Measurements from ENCODE around the gene GAPVD1. TPM values are rescaled to one million over a fixed set of nuclear protein-coding genes. Genes with fewer than 3 reads are reported as not detected.
"Not testable (repeated sequence)": the region's sequence is repeated elsewhere in the genome, so short reads cannot be mapped to it uniquely, and the experiment has no call there.

Gene GAPVD1, protein sequence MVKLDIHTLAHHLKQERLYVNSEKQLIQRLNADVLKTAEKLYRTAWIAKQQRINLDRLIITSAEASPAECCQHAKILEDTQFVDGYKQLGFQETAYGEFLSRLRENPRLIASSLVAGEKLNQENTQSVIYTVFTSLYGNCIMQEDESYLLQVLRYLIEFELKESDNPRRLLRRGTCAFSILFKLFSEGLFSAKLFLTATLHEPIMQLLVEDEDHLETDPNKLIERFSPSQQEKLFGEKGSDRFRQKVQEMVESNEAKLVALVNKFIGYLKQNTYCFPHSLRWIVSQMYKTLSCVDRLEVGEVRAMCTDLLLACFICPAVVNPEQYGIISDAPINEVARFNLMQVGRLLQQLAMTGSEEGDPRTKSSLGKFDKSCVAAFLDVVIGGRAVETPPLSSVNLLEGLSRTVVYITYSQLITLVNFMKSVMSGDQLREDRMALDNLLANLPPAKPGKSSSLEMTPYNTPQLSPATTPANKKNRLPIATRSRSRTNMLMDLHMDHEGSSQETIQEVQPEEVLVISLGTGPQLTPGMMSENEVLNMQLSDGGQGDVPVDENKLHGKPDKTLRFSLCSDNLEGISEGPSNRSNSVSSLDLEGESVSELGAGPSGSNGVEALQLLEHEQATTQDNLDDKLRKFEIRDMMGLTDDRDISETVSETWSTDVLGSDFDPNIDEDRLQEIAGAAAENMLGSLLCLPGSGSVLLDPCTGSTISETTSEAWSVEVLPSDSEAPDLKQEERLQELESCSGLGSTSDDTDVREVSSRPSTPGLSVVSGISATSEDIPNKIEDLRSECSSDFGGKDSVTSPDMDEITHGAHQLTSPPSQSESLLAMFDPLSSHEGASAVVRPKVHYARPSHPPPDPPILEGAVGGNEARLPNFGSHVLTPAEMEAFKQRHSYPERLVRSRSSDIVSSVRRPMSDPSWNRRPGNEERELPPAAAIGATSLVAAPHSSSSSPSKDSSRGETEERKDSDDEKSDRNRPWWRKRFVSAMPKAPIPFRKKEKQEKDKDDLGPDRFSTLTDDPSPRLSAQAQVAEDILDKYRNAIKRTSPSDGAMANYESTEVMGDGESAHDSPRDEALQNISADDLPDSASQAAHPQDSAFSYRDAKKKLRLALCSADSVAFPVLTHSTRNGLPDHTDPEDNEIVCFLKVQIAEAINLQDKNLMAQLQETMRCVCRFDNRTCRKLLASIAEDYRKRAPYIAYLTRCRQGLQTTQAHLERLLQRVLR (N-terminal part only)
- 10 to 100 TPM; 47.7 to 49.6 TPM for total RNA-seq

DNA sequence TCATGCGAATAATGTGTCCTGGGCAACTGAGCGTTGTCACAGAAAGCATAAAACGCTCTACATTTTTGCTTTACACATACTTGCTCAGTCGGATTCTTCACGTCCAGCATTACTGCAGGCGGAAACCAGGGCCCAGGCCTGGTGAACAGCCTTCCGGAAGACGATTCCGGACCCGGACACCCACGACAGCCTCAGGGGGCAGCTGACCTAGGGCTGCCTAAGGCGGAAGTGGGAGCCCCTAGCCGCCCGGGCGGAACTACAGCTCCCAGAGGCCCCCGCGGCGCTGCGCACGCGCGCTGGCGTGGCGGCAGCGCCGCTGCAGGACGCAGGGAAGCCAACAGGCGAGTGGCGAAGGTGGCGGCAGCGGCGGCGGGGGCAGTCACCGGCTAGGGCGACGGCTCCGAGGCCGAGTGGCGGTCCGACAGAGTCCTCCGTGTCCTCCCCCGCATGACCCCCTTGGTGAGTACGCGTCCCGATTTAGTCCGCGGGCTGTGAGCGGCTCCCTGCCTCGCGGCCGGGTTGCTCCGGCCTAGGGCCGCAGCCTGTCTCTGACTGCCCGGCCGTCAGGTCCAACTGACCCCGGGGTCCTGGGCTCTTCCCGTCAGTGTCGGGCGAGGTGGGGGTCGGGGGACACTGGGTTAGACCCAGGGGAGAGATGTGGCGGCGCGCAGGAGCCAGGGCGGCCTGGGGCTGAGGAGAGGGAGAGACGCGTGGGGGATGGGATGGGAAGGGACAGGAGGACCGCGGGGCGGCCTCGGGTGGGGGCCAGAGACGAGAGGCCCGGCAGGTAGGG is at the start of gene GAPVD1:
TSS of gene GAPVD1 (plus strand) at position 326 of the 793 bp plus-strand sequence. CDS start 37,096 bp downstream, outside the sequence.
- Mint-ChIP-seq H3K4me1 (peaks cover 42% of the 10 kb centered on the region), H3K4me3 (peak within 1 kb of the TSS; percentile 91), H3K36me3 (ENCODE audit: low read depth) (peaks cover 24% of the 10 kb centered on the region), H3K27ac (peak within 1 kb of the TSS; percentile 86), H3K27me3 (peaks cover 2% of the 10 kb centered on the region), H3K9me3 (no peaks in the 10 kb centered on the region)
- peak; percentile 92 for DNase-seq
- ChIA-PET POLR2A (interaction anchor here (0.6 to 5.5 kb wide), 9 partner anchors 8 to 320 kb away, joined by 3 to 112 read pairs (median 4); partner anchors contain the start of gene HSPA5), CTCF (interaction anchor here (0.9 to 3.0 kb wide), 10 partner anchors 9 to 116 kb away, joined by 3 to 26 read pairs (median 4); partner anchors contain the start of genes HSPA5 and RABEPK)

DNA sequence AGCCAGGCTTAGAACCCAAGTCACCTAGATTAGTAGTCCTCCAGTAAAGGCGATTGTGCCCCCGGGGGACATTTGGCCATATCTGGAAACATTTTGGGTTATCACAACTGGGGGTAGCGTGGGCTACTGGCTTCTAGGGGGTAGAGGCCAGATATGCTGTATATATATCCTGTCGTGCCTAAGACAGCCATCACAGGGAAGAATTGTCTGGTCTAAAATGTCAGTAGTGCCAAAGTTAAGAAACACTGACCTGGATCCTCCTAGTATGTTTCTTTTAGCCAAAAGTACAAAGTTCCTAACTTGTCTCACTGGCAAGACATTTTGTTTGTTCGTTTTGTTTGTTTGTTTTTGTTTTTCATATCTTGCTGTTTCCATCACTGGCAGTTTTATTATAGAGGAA is 47.4 kb upstream of the GAPVD1 start:
- Mint-ChIP-seq H3K27me3 (no peaks in the 10 kb centered on the region), H3K27ac (no peak overlapping the region), H3K4me3 (no peak overlapping the region), H3K9me3 (no peaks in the 10 kb centered on the region), H3K36me3 (ENCODE audit: low read depth) (peaks cover 19% of the 10 kb centered on the region), H3K4me1 (no peaks in the 10 kb centered on the region)
- POLR2A ChIA-PET: no interaction called here
- no peak for DNase-seq
- CTCF ChIA-PET: no interaction called here

DNA sequence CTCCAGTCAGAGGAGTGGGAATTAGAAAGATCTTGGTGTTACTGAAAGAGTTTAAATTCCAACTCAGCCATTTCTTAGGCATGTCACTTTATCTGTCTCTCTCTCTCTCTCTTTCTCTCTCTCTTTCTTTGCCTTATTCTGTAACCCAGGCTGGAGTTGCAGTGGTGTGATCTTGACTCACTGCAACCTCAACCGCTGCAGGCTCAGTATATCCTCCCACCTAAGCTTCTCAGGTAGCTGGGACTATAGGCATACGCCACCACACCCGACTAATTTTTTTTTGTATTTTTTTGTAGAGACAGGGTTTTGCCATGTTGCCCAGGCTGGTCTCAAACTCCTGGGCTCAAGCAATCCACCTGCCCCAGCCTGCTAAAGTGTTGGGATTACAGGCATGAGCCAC is 43.0 kb upstream of the GAPVD1 start:
- H3K36me3 Mint-ChIP-seq (ENCODE audit: low read depth): peaks cover 18% of the 10 kb centered on the region
- H3K4me3 Mint-ChIP-seq: no peak overlapping the region
- ChIA-PET CTCF (no interaction called here), POLR2A (no interaction called here)
- H3K4me1 Mint-ChIP-seq: no peaks in the 10 kb centered on the region
- no peak overlapping the region for H3K27ac Mint-ChIP-seq
- H3K27me3 Mint-ChIP-seq: no peaks in the 10 kb centered on the region
- no peaks in the 10 kb centered on the region for H3K9me3 Mint-ChIP-seq
- no peak for DNase-seq

DNA sequence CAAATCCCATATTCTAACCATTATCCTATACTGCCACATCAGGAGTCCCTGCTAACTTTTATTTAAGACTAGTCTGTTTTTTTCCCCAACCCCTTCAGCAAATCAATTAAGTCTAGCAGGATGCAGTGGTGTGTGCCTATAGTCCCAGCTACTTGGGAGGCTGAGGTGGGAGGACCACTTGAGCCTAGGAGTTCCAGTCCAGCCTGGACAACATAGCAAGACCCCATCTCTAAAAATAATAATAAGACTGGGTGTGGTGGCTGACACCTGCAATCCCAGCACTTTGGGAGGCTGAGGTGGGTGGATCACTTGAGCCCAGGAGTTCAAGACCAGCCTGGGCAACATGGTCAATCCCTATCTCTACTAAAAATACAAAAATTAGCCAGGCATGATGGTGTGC is 36.8 kb upstream of the GAPVD1 start:
- H3K4me1 Mint-ChIP-seq; H3K4me3 Mint-ChIP-seq; DNase-seq; H3K27me3 Mint-ChIP-seq; H3K9me3 Mint-ChIP-seq; H3K27ac Mint-ChIP-seq; H3K36me3 Mint-ChIP-seq (ENCODE audit: low read depth): not testable (repeated sequence)
- POLR2A ChIA-PET: interaction anchor here (1.2 to 2.8 kb wide), 2 partner anchors 17 to 25 kb away, joined by 3 to 14 read pairs; partner anchors contain the start of gene HSPA5
- CTCF ChIA-PET: interaction anchor here (0.7 kb wide), 1 partner anchor 8 kb away, joined by 3 read pairs; no protein-coding TSS in a partner anchor

DNA sequence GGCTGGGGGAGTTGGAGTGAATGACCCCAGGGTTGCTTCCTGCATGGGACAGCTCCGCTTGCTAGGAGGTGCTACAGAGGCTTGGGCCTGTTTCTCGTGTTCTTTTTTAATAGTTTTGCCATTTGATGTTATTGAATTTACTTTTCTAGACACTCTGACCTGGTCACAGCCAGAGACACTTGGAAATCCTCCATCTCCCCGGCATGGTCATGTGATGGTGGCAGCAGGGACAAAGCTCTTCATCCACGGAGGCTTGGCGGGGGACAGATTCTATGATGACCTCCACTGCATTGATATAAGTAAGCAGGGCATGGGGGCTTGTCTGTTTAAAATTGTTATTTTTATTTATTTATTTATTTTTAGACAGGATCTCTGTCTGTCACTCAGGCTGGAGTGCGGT is 33.9 kb upstream of the GAPVD1 start:
- H3K4me1 Mint-ChIP-seq: no peaks in the 10 kb centered on the region
- no peak for DNase-seq
- H3K36me3 Mint-ChIP-seq (ENCODE audit: low read depth): peaks cover 4% of the 10 kb centered on the region
- no peaks in the 10 kb centered on the region for H3K27me3 Mint-ChIP-seq
- ChIA-PET CTCF (interaction anchor here (1.1 kb wide), 1 partner anchor 33 kb away, joined by 3 read pairs; the partner anchor contains the start of gene GAPVD1), POLR2A (interaction anchor here (1.4 to 2.6 kb wide), 2 partner anchors 10 to 13 kb away, joined by 5 to 11 read pairs; partner anchors contain the start of gene HSPA5)
- no peak overlapping the region for H3K27ac Mint-ChIP-seq
- no peak overlapping the region for H3K4me3 Mint-ChIP-seq
- H3K9me3 Mint-ChIP-seq: no peaks in the 10 kb centered on the region

DNA sequence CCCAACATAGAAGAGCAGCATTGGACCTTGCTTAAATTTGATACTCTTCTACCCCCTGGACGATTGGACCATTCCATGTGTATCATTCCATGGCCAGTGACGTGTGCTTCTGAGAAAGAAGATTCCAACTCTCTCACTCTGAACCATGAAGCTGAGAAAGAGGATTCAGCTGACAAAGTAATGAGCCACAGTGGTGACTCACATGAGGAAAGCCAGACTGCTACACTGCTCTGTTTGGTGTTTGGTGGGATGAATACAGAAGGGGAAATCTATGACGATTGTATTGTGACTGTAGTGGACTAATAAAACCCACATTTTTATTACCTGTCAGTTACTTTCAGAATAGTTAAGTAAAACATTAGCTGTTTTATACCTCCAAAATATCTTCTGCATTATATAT is 27.9 kb upstream of the GAPVD1 start:
- ChIA-PET CTCF (no interaction called here), POLR2A (interaction anchor here (1.2 kb wide), 1 partner anchor 8 kb away, joined by 4 read pairs; no protein-coding TSS in a partner anchor)
- peaks cover 36% of the 10 kb centered on the region for H3K4me1 Mint-ChIP-seq
- no peak for DNase-seq
- no peaks in the 10 kb centered on the region for H3K9me3 Mint-ChIP-seq
- H3K27me3 Mint-ChIP-seq: no peaks in the 10 kb centered on the region
- peaks cover 52% of the 10 kb centered on the region for H3K36me3 Mint-ChIP-seq (ENCODE audit: low read depth)
- no peak overlapping the region for H3K27ac Mint-ChIP-seq
- no peak overlapping the region for H3K4me3 Mint-ChIP-seq

DNA sequence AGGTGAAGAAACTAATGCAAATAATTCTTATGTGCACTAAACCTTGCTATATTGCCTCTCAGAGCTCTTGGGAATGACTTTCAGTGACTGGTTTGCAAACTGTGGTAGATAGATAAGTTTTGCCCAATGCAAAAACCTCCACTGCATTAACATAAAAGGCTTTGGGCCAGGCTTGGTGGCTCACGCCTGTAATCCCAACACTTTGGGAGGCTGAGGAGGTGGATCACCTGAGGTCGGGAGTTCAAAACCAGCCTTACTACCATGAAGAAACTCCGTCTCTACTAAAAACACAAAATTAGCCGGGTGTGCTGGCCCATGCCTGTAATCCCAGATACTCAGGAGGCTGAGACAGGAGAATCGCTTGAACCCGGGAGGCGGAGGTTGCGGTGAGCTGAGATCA is 27.5 kb upstream of the GAPVD1 start:
- peaks cover 56% of the 10 kb centered on the region for H3K36me3 Mint-ChIP-seq (ENCODE audit: low read depth)

DNA sequence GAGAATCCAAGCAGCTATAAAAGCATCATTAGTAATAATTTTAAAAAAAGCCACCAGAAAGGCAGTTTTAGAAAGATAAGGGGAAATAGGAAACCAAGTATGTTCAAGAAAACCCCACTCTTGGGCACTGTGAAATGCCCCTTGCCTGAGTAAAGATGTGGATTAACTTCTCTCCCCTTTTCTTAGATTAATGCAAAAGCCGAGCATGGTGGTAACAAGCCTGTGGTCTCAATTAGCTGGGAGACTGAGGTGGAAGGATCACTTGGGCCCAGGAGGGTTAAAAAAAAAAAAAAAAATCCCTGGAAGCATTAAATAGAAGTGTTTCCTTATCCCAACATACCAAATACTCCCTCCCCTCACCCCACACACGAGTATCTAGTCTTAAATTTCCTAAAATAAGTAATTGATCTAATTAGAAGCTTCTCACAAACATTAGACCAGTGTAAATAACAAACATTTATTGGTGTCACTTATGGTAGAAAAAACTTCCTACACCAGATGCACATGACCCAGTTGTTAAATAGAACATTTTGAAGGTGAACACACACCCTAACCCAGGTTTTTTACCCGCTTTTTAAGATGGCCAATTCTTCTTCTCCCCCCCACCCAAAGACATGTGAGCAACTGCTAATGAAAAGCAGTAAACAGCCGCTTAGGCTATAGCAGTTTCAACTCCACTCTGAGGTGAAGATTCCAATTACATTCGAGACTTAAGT is 25.7 kb upstream of the GAPVD1 start:
- no peak overlapping the region for H3K4me3 Mint-ChIP-seq
- ChIA-PET CTCF (no interaction called here), POLR2A (interaction anchor here (1.7 to 4.5 kb wide), 3 partner anchors 10 to 45 kb away, joined by 9 to 17 read pairs (median 10); partner anchors contain the start of gene GAPVD1)
- H3K27ac Mint-ChIP-seq: peak overlapping the region; percentile 36
- H3K27me3 Mint-ChIP-seq: no peaks in the 10 kb centered on the region
- H3K36me3 Mint-ChIP-seq (ENCODE audit: low read depth): peaks cover 72% of the 10 kb centered on the region
- peaks cover 46% of the 10 kb centered on the region for H3K4me1 Mint-ChIP-seq
- no peaks in the 10 kb centered on the region for H3K9me3 Mint-ChIP-seq
- no peak for DNase-seq

More for the DNA sequence above, 27.5 kb upstream of the GAPVD1 start:
- H3K4me1 Mint-ChIP-seq: peaks cover 41% of the 10 kb centered on the region
- POLR2A ChIA-PET: interaction anchor here (1.2 to 4.5 kb wide), 2 partner anchors 8 to 28 kb away, joined by 4 to 17 read pairs; partner anchors contain the start of gene GAPVD1
- H3K27ac Mint-ChIP-seq, H3K4me3 Mint-ChIP-seq, H3K9me3 Mint-ChIP-seq, CTCF ChIA-PET, H3K27me3 Mint-ChIP-seq, DNase-seq: not testable (repeated sequence)

DNA sequence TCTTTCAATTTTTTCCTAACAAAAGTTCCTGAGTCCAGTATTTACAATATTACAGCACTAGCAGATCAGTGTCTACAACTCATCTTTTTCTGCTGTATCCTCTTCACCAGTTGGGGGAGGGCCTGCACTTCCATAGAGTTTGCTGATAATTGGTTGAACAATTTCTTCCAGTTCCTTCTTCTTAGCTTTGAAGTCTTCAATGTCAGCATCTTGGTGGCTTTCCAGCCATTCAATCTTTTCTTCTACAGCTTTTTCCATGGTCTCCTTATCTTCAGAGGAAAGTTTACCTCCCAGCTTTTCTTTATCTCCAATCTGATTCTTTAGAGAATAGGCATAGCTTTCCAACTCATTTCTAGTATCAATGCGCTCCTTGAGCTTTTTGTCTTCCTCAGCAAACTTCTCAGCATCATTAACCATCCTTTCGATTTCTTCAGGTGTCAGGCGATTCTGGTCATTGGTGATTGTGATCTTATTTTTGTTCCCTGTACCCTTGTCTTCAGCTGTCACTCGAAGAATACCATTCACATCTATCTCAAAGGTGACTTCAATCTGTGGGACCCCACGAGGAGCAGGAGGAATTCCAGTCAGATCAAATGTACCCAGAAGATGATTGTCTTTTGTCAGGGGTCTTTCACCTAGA is 25.0 kb upstream of the GAPVD1 start:
- H3K36me3 Mint-ChIP-seq (ENCODE audit: low read depth): peaks cover 78% of the 10 kb centered on the region
- H3K4me1 Mint-ChIP-seq: peaks cover 46% of the 10 kb centered on the region
- peak overlapping the region; percentile 36 for H3K27ac Mint-ChIP-seq
- H3K27me3 Mint-ChIP-seq, H3K9me3 Mint-ChIP-seq, DNase-seq, CTCF ChIA-PET: not testable (repeated sequence)
- H3K4me3 Mint-ChIP-seq: peak overlapping the region; percentile 31
- POLR2A ChIA-PET: interaction anchor here (1.7 to 4.5 kb wide), 3 partner anchors 9 to 46 kb away, joined by 9 to 17 read pairs (median 10); partner anchors contain the start of gene GAPVD1

DNA sequence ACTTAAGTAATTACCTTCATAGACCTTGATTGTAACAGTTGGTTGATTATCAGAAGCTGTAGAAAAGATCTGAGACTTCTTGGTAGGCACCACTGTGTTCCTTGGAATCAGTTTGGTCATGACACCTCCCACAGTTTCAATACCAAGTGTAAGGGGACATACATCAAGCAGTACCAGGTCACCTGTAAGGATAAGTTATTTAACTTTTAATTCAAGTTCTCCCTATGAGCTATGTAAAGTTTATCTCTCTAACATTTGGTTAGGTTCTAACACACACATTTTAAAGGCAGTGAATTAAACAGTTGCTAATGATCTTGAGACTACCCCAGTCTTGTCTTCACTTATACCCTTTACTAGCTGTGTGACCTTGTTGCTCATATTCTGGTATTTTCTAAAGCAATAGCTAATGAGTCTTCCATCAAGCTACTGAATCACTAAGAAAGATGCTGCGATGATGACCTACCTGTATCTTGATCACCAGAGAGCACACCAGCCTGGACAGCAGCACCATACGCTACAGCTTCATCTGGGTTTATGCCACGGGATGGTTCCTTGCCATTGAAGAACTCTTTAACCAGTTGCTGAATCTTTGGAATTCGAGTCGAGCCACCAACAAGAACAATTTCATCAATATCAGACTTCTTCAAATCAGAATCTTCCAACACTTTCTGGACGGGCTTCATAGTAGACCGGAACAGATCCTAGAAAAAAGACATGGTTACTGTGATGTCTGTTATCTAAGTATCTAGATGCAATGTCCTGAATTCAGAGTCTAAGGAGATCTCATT is 23.3 kb upstream of the GAPVD1 start:
- no peak for DNase-seq
- no peaks in the 10 kb centered on the region for H3K9me3 Mint-ChIP-seq
- peak overlapping the region; percentile 92 for H3K4me3 Mint-ChIP-seq
- ChIA-PET CTCF (interaction anchor here (0.6 to 1.1 kb wide), 3 partner anchors 16 to 123 kb away, joined by 3 to 4 read pairs (median 3); no protein-coding TSS in a partner anchor), POLR2A (interaction anchor here (0.6 to 4.5 kb wide), 12 partner anchors 10 to 98 kb away, joined by 3 to 17 read pairs (median 4); partner anchors contain the start of gene GAPVD1)
- peaks cover 56% of the 10 kb centered on the region for H3K4me1 Mint-ChIP-seq
- no peaks in the 10 kb centered on the region for H3K27me3 Mint-ChIP-seq
- H3K27ac Mint-ChIP-seq: peak overlapping the region; percentile 40
- peaks cover 80% of the 10 kb centered on the region for H3K36me3 Mint-ChIP-seq (ENCODE audit: low read depth)

All from activated CD4-positive, alpha-beta memory T cell treated with anti-CD3 and anti-CD28 coated beads, Interleukin-2, amount 10 ng/mL, durations not matched to agents 7 days and 5 days (primary cell).